ENCODE results near the gene SERINC3. TPM values are rescaled to one million over a fixed set of nuclear protein-coding genes. Genes with fewer than 3 reads are reported as not detected.

Gene SERINC3
- polyA plus RNA-seq, 1 of the 3 experiments (the other 2 are of a cell fraction): 105 TPM

- Histone ChIP-seq H3F3A (replicated peaks; ENCODE audit: insufficient read depth) (peaks cover 41% of the 10 kb centered on the region), H3K4me3 (ENCODE audit: low read depth in 2 of 2, low read length in 1 of 2) (peak overlapping the region in 1 of 2 experiments; percentile 8; a peak in 1 of 4 replicates), H3K36me3 (replicated peaks in 1 of 2; ENCODE audit: control insufficient read depth in 1 of 2, insufficient read depth in 2 of 2, low read length in 1 of 2) (no peaks in the 10 kb centered on the region), H3K9me3 (no peaks in the 10 kb centered on the region), H3K79me2 (ENCODE audit: insufficient read depth) (peaks cover 75% of the 10 kb centered on the region), H3K4me1 (ENCODE audit: control insufficient read depth in 1 of 2, insufficient read depth in 2 of 2, low read depth in 1 of 2, low read length in 1 of 2) (peaks cover 28 to 39% of the 10 kb centered on the region in 2 experiments), H3K9me2 (no peaks in the 10 kb centered on the region), H3K27me3 (ENCODE audit: insufficient read depth) (no peaks in the 10 kb centered on the region), H3K27ac (ENCODE audit: low read depth in 2 of 2, low read length in 1 of 2) (peak overlapping the region; percentile 92 to 98), H4K20me1 (ENCODE audit: insufficient read depth) (no peaks in the 10 kb centered on the region), H2AFZ (ENCODE audit: low read depth) (peak overlapping the region; percentile 12; the same call in 1 of the 2 replicates), H3K9ac (peak overlapping the region; percentile 56; the same call in 1 of the 2 replicates), H3K4me2 (peak overlapping the region; percentile 65)
- TF ChIP-seq IRF3 (IDR thresholded peaks at IDR 0.05; ENCODE audit: low read depth, low read length) (no peak), MAX (IDR thresholded peaks at IDR 0.05; ENCODE audit: low read depth) (no peak), EP300 (IDR thresholded peaks at IDR 0.05; ENCODE audit: borderline replicate concordance in 1 of 2, low read depth in 1 of 2, low read length in 1 of 2) (peak; percentile 19 to 78; a peak in 3 of 4 replicates), EZH2phosphoT487 (IDR thresholded peaks at IDR 0.05; ENCODE audit: borderline replicate concordance, low read depth) (no peak), CHD2 (IDR thresholded peaks at IDR 0.05; ENCODE audit: low read length, partially characterized antibody) (no peak), GATA2 (CRISPR knock-in tag; IDR thresholded peaks at IDR 0.05) (peak; percentile 54), TCF12 (IDR thresholded peaks at IDR 0.05) (peak; percentile 95), RXRA (IDR thresholded peaks at IDR 0.05; ENCODE audit: borderline replicate concordance, low read depth) (peak; percentile 78; the same call in 1 of the 2 replicates), MEF2A (IDR thresholded peaks at IDR 0.05; ENCODE audit: borderline replicate concordance, low read depth) (peak; percentile 97), FOXM1 (IDR thresholded peaks at IDR 0.05; ENCODE audit: low read depth) (0 out of 2 replicates have a peak, but pooled peaks have one; percentile 39), RAD21 (IDR thresholded peaks at IDR 0.05; ENCODE audit: low read length) (no peak), JUND (IDR thresholded peaks at IDR 0.05) (peak; percentile 89), POLR2AphosphoS5 (IDR thresholded peaks at IDR 0.05; ENCODE audit: low read depth, low read length) (peak; percentile 73; the same call in 1 of the 2 replicates), TAF1 (IDR thresholded peaks at IDR 0.05; ENCODE audit: borderline replicate concordance, low read depth, low read length) (no peak), NFIC (IDR thresholded peaks at IDR 0.05; ENCODE audit: borderline replicate concordance) (peak; percentile 34; the same call in 1 of the 2 replicates), PBX3 (IDR thresholded peaks at IDR 0.05) (peak; percentile 76), TEAD4 (IDR thresholded peaks at IDR 0.05; ENCODE audit: borderline replicate concordance, insufficient read depth) (no peak; the same call in 1 of the 2 replicates), ZBTB33 (IDR thresholded peaks at IDR 0.05; ENCODE audit: borderline replicate concordance, low read depth) (no peak), MXI1 (IDR thresholded peaks at IDR 0.05; ENCODE audit: low read depth, low read length) (no peak), GABPA (IDR thresholded peaks at IDR 0.05; ENCODE audit: low read depth) (no peak), FOSL2 (IDR thresholded peaks at IDR 0.05; ENCODE audit: borderline replicate concordance, low read depth) (peak; percentile 99)
- WGBS (ENCODE audit: low lambda C conversion rate): 3% methylated on average over 6 of the region's 6 CpGs
- CTCF ChIA-PET: interaction anchor here (0.6 to 1.6 kb wide), 5 partner anchors 10 to 169 kb away, joined by 3 to 6 read pairs (median 3); no protein-coding TSS in a partner anchor
- DNase-seq: no peak
- POLR2A ChIA-PET: no interaction called here
Measured at GRCh38 chr20:44552950-44553908, 31.4 kb upstream of the SERINC3 start.

All from SK-N-SH (cell line).